Hepatocyte (in vitro differentiated cells): ENCODE measurements around the gene VGF. TPM values are rescaled to one million over a fixed set of nuclear protein-coding genes. Genes with fewer than 3 reads are reported as not detected.

ENCODE experiments used
- DNase-seq: peaks from one replicate; pipeline ENCODE4 v3.0.0-alpha.2; 2016; ENCODE audit warnings: low spot score
- H2AFZ ChIP-seq: fragments of 200-600 bp; sonication (generic); 2 replicates; pipeline ENCODE4 v1.6.0; 2016; ENCODE audit warnings: antibody characterized with exemption, mild to moderate bottlenecking
- H3K27ac ChIP-seq: fragments of 200-600 bp; sonication (generic); 2 replicates; pipeline ENCODE4 v1.5.1; 2016; ENCODE audit warnings: mild to moderate bottlenecking
- H3K27me3 ChIP-seq: fragments of 200-600 bp; sonication (generic); 2 replicates; pipeline ENCODE4 v1.6.1; 2016
- H3K36me3 ChIP-seq: fragments of 200-600 bp; sonication (generic); replicated peaks from 2 replicates; pipeline ENCODE4 v1.5.1; 2016; ENCODE audit warnings: low read depth; ENCODE audit not compliant: insufficient read depth
- H3K4me1 ChIP-seq: fragments of 200-600 bp; sonication (generic); 2 replicates; pipeline ENCODE4 v1.5.1; 2016; ENCODE audit warnings: mild to moderate bottlenecking, moderate library complexity; ENCODE audit not compliant: insufficient read depth
- H3K4me2 ChIP-seq: fragments of 200-600 bp; sonication (generic); 2 replicates; pipeline ENCODE4 v1.6.0; 2016
- H3K4me3 ChIP-seq: fragments of 200-600 bp; sonication (generic); 2 replicates; pipeline ENCODE4 v1.5.1; 2016; ENCODE audit warnings: mild to moderate bottlenecking
- H3K79me2 ChIP-seq: fragments of 200-600 bp; sonication (generic); 2 replicates; pipeline ENCODE4 v1.6.0; 2017; ENCODE audit warnings: mild to moderate bottlenecking
- H3K9me2 ChIP-seq: fragments of 200-600 bp; sonication (generic); replicated peaks from 2 replicates; pipeline ENCODE4 v1.6.0; 2017; ENCODE audit warnings: mild to moderate bottlenecking; ENCODE audit not compliant: insufficient read depth
- H3K9me3 ChIP-seq: fragments of 200-600 bp; sonication (generic); 2 replicates; pipeline ENCODE4 v1.5.1; 2016; ENCODE audit warnings: low read depth, mild to moderate bottlenecking
- H4K20me1 ChIP-seq: fragments of 200-600 bp; sonication (generic); 2 replicates; pipeline ENCODE4 v1.6.0; 2016; ENCODE audit warnings: mild to moderate bottlenecking; ENCODE audit not compliant: insufficient read depth, poor library complexity, severe bottlenecking
- EZH2 ChIP-seq: fragments of 200-600 bp; sonication (generic); IDR thresholded peaks from 2 replicates; pipeline ENCODE4 v1.6.1; 2016; ENCODE audit warnings: antibody characterized with exemption, mild to moderate bottlenecking, borderline replicate concordance
- EZH2phosphoT487 ChIP-seq: fragments of 200-600 bp; sonication (generic); IDR thresholded peaks from one replicate; pipeline ENCODE4 v1.6.1; 2018; ENCODE audit warnings: antibody characterized with exemption, mild to moderate bottlenecking, low read depth, moderate library complexity; ENCODE audit not compliant: unreplicated experiment, severe bottlenecking
- WGBS: methylation state at CpG from one replicate; pipeline ENCODE4 v1.1.6; 2016; ENCODE audit warnings: low lambda C conversion rate; ENCODE audit errors: missing lambda C conversion rate; 5-methylcytosine and 5-hydroxymethylcytosine counted together
- polyA plus RNA-seq: library from polyadenylated mRNA; unstranded; fragments of >200 nt; fragmentation: Nextera tagmentation; extraction: Ambion mirVana; gene quantifications from 2 replicates; pipeline ENCODE4 v1.2.1, GENCODE V29; 2016
- total RNA-seq: library from RNA; depleted of rRNA; stranded (reverse); fragments of >200 nt; gene quantifications from 2 replicates; pipeline ENCODE4 v1.2.3, GENCODE V29; 2014
- TF ChIP-seq, protein P1 (sequence below): fragments of 200-600 bp; sonication (generic); IDR thresholded peaks from 2 replicates; pipeline ENCODE4 v1.5.1; 2016; ENCODE audit warnings: antibody characterized with exemption, mild to moderate bottlenecking; ENCODE audit not compliant: poor library complexity

The VGF gene
- total and polyA plus RNA-seq, 2 experiments from 2014 or later = 0.19 to 0.30 TPM

GRCh38 chr7:101128040-101128834, 37.1 kb downstream of the VGF start:
- Histone ChIP-seq H3K9me2 (no peaks in the 10 kb centered on the region), H3K4me3 (no peak overlapping the region), H3K27ac (peak overlapping the region; percentile 54), H3K4me2 (peak overlapping the region; percentile 73), H3K79me2 (no peaks in the 10 kb centered on the region), H4K20me1 (no peaks in the 10 kb centered on the region), H3K27me3 (no peaks in the 10 kb centered on the region), H3K36me3 (no peaks in the 10 kb centered on the region), H3K9me3 (no peaks in the 10 kb centered on the region), H2AFZ (no peak overlapping the region), H3K4me1 (peaks cover 20% of the 10 kb centered on the region)
- DNase-seq = no peak
- TF ChIP-seq EZH2 = no peak
- no peak for TF ChIP-seq EZH2phosphoT487
- TF ChIP-seq, protein P1, sequence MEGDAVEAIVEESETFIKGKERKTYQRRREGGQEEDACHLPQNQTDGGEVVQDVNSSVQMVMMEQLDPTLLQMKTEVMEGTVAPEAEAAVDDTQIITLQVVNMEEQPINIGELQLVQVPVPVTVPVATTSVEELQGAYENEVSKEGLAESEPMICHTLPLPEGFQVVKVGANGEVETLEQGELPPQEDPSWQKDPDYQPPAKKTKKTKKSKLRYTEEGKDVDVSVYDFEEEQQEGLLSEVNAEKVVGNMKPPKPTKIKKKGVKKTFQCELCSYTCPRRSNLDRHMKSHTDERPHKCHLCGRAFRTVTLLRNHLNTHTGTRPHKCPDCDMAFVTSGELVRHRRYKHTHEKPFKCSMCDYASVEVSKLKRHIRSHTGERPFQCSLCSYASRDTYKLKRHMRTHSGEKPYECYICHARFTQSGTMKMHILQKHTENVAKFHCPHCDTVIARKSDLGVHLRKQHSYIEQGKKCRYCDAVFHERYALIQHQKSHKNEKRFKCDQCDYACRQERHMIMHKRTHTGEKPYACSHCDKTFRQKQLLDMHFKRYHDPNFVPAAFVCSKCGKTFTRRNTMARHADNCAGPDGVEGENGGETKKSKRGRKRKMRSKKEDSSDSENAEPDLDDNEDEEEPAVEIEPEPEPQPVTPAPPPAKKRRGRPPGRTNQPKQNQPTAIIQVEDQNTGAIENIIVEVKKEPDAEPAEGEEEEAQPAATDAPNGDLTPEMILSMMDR = no peak
- 89% methylated on average over 14 of the region's 14 CpGs for whole genome bisulfite sequencing

DNA sequence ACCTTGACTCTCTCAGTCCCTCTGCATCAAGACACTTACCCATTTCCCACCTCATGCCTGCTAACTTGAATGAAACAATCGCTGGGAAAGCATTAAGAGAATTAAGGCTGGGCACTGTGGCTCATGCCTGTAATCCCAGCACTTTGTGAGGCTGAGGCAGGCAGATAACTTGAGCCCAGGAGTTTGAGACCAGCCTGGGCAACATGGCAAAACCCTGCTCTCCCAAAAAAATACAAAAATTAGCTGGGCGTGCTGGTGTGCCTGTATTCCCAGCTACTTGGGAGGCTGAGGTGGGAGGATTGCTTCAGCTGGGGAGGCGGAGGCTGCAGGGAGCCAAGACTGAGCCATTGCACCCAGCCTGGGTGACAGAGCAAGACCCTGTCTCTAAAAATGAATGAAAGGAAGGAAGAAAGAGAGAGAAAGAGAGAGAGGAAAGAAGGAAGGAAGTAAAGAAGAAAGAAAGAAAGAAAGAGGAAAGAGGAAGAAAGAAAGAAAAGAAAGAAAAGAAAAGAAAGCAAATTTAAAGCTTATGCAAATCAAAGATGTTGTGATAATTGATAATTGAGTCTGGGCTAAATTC, 37.8 kb downstream of the VGF start:
- DNase-seq = no peak
- Histone ChIP-seq H3K36me3 (no peaks in the 10 kb centered on the region), H3K4me2 (peak overlapping the region; percentile 73), H3K79me2 (no peaks in the 10 kb centered on the region), H3K4me1 (peaks cover 26% of the 10 kb centered on the region), H2AFZ (no peak overlapping the region), H3K27ac (peak overlapping the region; percentile 54), H3K27me3 (no peaks in the 10 kb centered on the region), H3K9me2 (no peaks in the 10 kb centered on the region), H3K9me3 (no peaks in the 10 kb centered on the region), H4K20me1 (no peaks in the 10 kb centered on the region), H3K4me3 (no peak overlapping the region)
- TF ChIP-seq, protein P1 = no peak
- TF ChIP-seq EZH2phosphoT487 (no peak), EZH2 (no peak)
- 81% methylated on average over 3 of the region's 3 CpGs for WGBS

- peak; percentile 94 for DNase-seq
- Histone ChIP-seq H3K79me2 (no peaks in the 10 kb centered on the region), H3K9me3 (no peaks in the 10 kb centered on the region), H4K20me1 (no peaks in the 10 kb centered on the region), H3K4me1 (peaks cover 32% of the 10 kb centered on the region), H3K9me2 (no peaks in the 10 kb centered on the region), H2AFZ (no peak within 1 kb of the TSS), H3K4me2 (peak within 1 kb of the TSS; percentile 73), H3K36me3 (no peaks in the 10 kb centered on the region), H3K27ac (peak within 1 kb of the TSS; percentile 86), H3K4me3 (no peak within 1 kb of the TSS), H3K27me3 (no peaks in the 10 kb centered on the region)
- TF ChIP-seq EZH2 = no peak
- no peak for TF ChIP-seq EZH2phosphoT487
- TF ChIP-seq, protein P1 = peak; percentile 13
- WGBS = 8% methylated on average over 22 of the region's 22 CpGs
These were observed 38.5 kb downstream of the VGF start, which contains the start of gene SERPINE1 for GRCh38 chr7:101126651-101127459. Gene SERPINE1 (plus strand): TSS chr7:101127104. CDS start chr7:101128394, 1,290 bp downstream.
